ENCODE data around the gene ACE. TPM values are rescaled to one million over a fixed set of nuclear protein-coding genes. Genes with fewer than 3 reads are reported as not detected.

ACE gene
- total and polyA plus RNA-seq, 4 donors, result 1.1 to 6.9 (median 2.4) TPM

GRCh38 chr17:63475491-63476412 lies 1.1 kb upstream of the ACE start:
- peaks cover 5 to 16% (median 10%) of the 10 kb centered on the region in 4 donors for H3K4me1 ChIP-seq (ENCODE audit: control insufficient read depth in 4 of 4, insufficient read depth in 4 of 4, low read length in 3 of 4)
- WGBS, result 55% methylated on average over 28 of the region's 28 CpGs
- no peaks in the 10 kb centered on the region for H3K36me3 ChIP-seq (ENCODE audit: control insufficient read depth in 4 of 4, insufficient read depth in 3 of 4, low read depth in 1 of 4, low read length in 3 of 4)
- no peak overlapping the region for H3K9ac ChIP-seq (ENCODE audit: low read depth in 1 of 2, low read length in 2 of 2)
- no peaks in the 10 kb centered on the region for H3K9me3 ChIP-seq (ENCODE audit: control insufficient read depth in 4 of 4, low read length in 3 of 4)
- no peak overlapping the region for H3K27ac ChIP-seq (ENCODE audit: low read depth in 1 of 2, low read length in 2 of 2)
- no peak overlapping the region for H3K4me3 ChIP-seq (ENCODE audit: low read depth in 1 of 3, low read length in 3 of 3)
- TF ChIP-seq RXRA (IDR thresholded peaks at IDR 0.05) (no peak), HNF4G (IDR thresholded peaks at IDR 0.05) (no peak), ATF3 (IDR thresholded peaks at IDR 0.05) (no peak), YY1 (IDR thresholded peaks at IDR 0.05) (no peak)
- H3K27me3 ChIP-seq (ENCODE audit: control insufficient read depth in 4 of 4, insufficient read depth in 4 of 4, low read length in 3 of 4), result peaks cover 0 to 8% (median 4%) of the 10 kb centered on the region in 4 donors
- DNase-seq (ENCODE audit: low spot score), result no peak

GRCh38 chr17:63476459-63476853 lies 405 bp upstream of the ACE start:
- H3K9me3 ChIP-seq (ENCODE audit: control insufficient read depth in 4 of 4, low read length in 3 of 4), result no peaks in the 10 kb centered on the region
- peak overlapping the region in 2 of 3 donors; percentile 30 to 57 for H3K4me3 ChIP-seq (ENCODE audit: low read depth in 1 of 3, low read length in 3 of 3)
- no peak for DNase-seq (ENCODE audit: low spot score)
- no peak overlapping the region for H3K27ac ChIP-seq (ENCODE audit: low read depth in 1 of 2, low read length in 2 of 2)
- TF ChIP-seq RAD21 (IDR thresholded peaks at IDR 0.05), result no peak
- no peak for TF ChIP-seq YY1 (IDR thresholded peaks at IDR 0.05)
- no peak for TF ChIP-seq TAF1 (conservative IDR thresholded peaks at IDR 0.05)
- no peak for TF ChIP-seq ATF3 (IDR thresholded peaks at IDR 0.05)
- TF ChIP-seq SP1 (IDR thresholded peaks at IDR 0.05), result no peak
- H3K9ac ChIP-seq (ENCODE audit: low read depth in 1 of 2, low read length in 2 of 2), result no peak overlapping the region
- peaks cover 0 to 8% (median 4%) of the 10 kb centered on the region in 4 donors for H3K27me3 ChIP-seq (ENCODE audit: control insufficient read depth in 4 of 4, insufficient read depth in 4 of 4, low read length in 3 of 4)
- WGBS, result 3% methylated on average over 36 of the region's 36 CpGs
- H3K36me3 ChIP-seq (ENCODE audit: control insufficient read depth in 4 of 4, insufficient read depth in 3 of 4, low read depth in 1 of 4, low read length in 3 of 4), result no peaks in the 10 kb centered on the region
- H3K4me1 ChIP-seq (ENCODE audit: control insufficient read depth in 4 of 4, insufficient read depth in 4 of 4, low read length in 3 of 4), result peaks cover 5 to 16% (median 10%) of the 10 kb centered on the region in 4 donors

- whole genome bisulfite sequencing, result 13% methylated on average over 44 of the region's 44 CpGs
- no peak overlapping the region for H3K27ac ChIP-seq (ENCODE audit: low read depth in 1 of 2, low read length in 2 of 2)
- no peak for DNase-seq (ENCODE audit: low spot score)
- no peaks in the 10 kb centered on the region for H3K9me3 ChIP-seq (ENCODE audit: control insufficient read depth in 4 of 4, low read length in 3 of 4)
- peaks cover 5 to 16% (median 10%) of the 10 kb centered on the region in 4 donors for H3K4me1 ChIP-seq (ENCODE audit: control insufficient read depth in 4 of 4, insufficient read depth in 4 of 4, low read length in 3 of 4)
- H3K36me3 ChIP-seq (ENCODE audit: control insufficient read depth in 4 of 4, insufficient read depth in 3 of 4, low read depth in 1 of 4, low read length in 3 of 4), result no peaks in the 10 kb centered on the region
- no peak overlapping the region for H3K9ac ChIP-seq (ENCODE audit: low read depth in 1 of 2, low read length in 2 of 2)
- H3K4me3 ChIP-seq (ENCODE audit: low read depth in 1 of 3, low read length in 3 of 3), result peak overlapping the region in 2 of 3 donors; percentile 29 to 57
- peaks cover 0 to 8% (median 4%) of the 10 kb centered on the region in 4 donors for H3K27me3 ChIP-seq (ENCODE audit: control insufficient read depth in 4 of 4, insufficient read depth in 4 of 4, low read length in 3 of 4)
- TF ChIP-seq NR2F2 (IDR thresholded peaks at IDR 0.05) (no peak), EGR1 (IDR thresholded peaks at IDR 0.05; ENCODE audit: low read depth in 2 of 2) (no peak), YY1 (IDR thresholded peaks at IDR 0.05) (no peak), HNF4A (conservative IDR thresholded peaks at IDR 0.05) (no peak), REST (IDR thresholded peaks at IDR 0.05) (no peak), JUND (IDR thresholded peaks at IDR 0.05) (no peak), CTCF (IDR thresholded peaks at IDR 0.05; ENCODE audit: low read depth, low read length, missing input control) (no peak), ZBTB33 (IDR thresholded peaks at IDR 0.05) (no peak), HNF4G (IDR thresholded peaks at IDR 0.05) (no peak), FOXA2 (IDR thresholded peaks at IDR 0.05) (no peak), FOXA1 (IDR thresholded peaks at IDR 0.05) (no peak), ATF3 (IDR thresholded peaks at IDR 0.05) (no peak), RAD21 (IDR thresholded peaks at IDR 0.05) (no peak), SP1 (IDR thresholded peaks at IDR 0.05) (no peak)
Measured at GRCh38 chr17:63477480-63478440, 899 bp downstream of the ACE start.
